H9 (cell line): ENCODE results near the gene PDE4B. TPM values are rescaled to one million over a fixed set of nuclear protein-coding genes. Genes with fewer than 3 reads are reported as not detected.

Experiments used
- DNase-seq: peaks from one replicate; pipeline ENCODE4 v3.0.0-alpha.2; 2017
- H2AFZ ChIP-seq: one replicate; pipeline ENCODE4 v1.6.1; 2013; ENCODE audit warnings: mild to moderate bottlenecking, low read length, control low read depth, moderate library complexity
- H2AK5ac ChIP-seq: 2 replicates; pipeline ENCODE4 v1.6.1; 2013; ENCODE audit warnings: low read length, control low read depth, mixed read lengths; ENCODE audit not compliant: insufficient read length
- H2BK120ac ChIP-seq: one replicate; pipeline ENCODE4 v1.6.1; 2013; ENCODE audit warnings: low read depth, mild to moderate bottlenecking, low read length, control low read depth, inconsistent platforms; ENCODE audit not compliant: poor library complexity, severe bottlenecking
- H2BK12ac ChIP-seq: 2 replicates; pipeline ENCODE4 v1.6.1; 2013; ENCODE audit warnings: low read length, control low read depth, mixed read lengths, low read depth; ENCODE audit not compliant: insufficient read length
- H2BK15ac ChIP-seq: 2 replicates; pipeline ENCODE4 v1.6.1; 2013; ENCODE audit warnings: low read depth, low read length, control low read depth
- H2BK20ac ChIP-seq: one replicate; pipeline ENCODE4 v1.6.1; 2013; ENCODE audit warnings: low read depth, mild to moderate bottlenecking, low read length, control low read depth, inconsistent platforms; ENCODE audit not compliant: poor library complexity, severe bottlenecking
- H2BK5ac ChIP-seq: 2 replicates; pipeline ENCODE4 v1.6.1; 2013; ENCODE audit warnings: low read length, control low read depth, mixed read lengths; ENCODE audit not compliant: insufficient read length
- H3K14ac ChIP-seq: 2 replicates; pipeline ENCODE4 v1.6.1; 2013; ENCODE audit warnings: low read length, control low read depth; ENCODE audit not compliant: insufficient read depth
- H3K18ac ChIP-seq: 2 replicates; pipeline ENCODE4 v1.6.1; 2013; ENCODE audit warnings: low read depth, mild to moderate bottlenecking, mixed read lengths, low read length, control low read depth; ENCODE audit not compliant: insufficient read length
- H3K23ac ChIP-seq: 2 replicates; pipeline ENCODE4 v1.6.1; 2013; ENCODE audit warnings: low read length, control low read depth, mixed read lengths, low read depth; ENCODE audit not compliant: insufficient read length
- H3K23me2 ChIP-seq: 2 replicates; pipeline ENCODE4 v1.6.1; 2013; ENCODE audit warnings: low read depth, mild to moderate bottlenecking, mixed read lengths, low read length, control low read depth; ENCODE audit not compliant: insufficient read length, poor library complexity, severe bottlenecking
- H3K27ac ChIP-seq: 2 replicates; pipeline ENCODE4 v1.5.1; 2013; ENCODE audit warnings: low read length, control low read depth, mixed read lengths, low read depth; ENCODE audit not compliant: insufficient read length
- H3K27me3 ChIP-seq: 2 replicates; pipeline ENCODE4 v1.6.1; 2013; ENCODE audit warnings: low read length, control low read depth, inconsistent platforms; ENCODE audit not compliant: insufficient read depth
- H3K4ac ChIP-seq: 2 replicates; pipeline ENCODE4 v1.6.1; 2013; ENCODE audit warnings: low read depth, mild to moderate bottlenecking, control low read depth, inconsistent platforms, low read length, moderate library complexity
- H3K4me1 ChIP-seq: 2 replicates; pipeline ENCODE4 v1.6.1; 2013; ENCODE audit warnings: low read length, control low read depth, inconsistent platforms; ENCODE audit not compliant: insufficient read depth
- H3K4me2 ChIP-seq: 2 replicates; pipeline ENCODE4 v1.6.1; 2013; ENCODE audit warnings: low read length, control low read depth, mixed read lengths; ENCODE audit not compliant: insufficient read length, insufficient read depth
- H3K56ac ChIP-seq: 2 replicates; pipeline ENCODE4 v1.6.1; 2013; ENCODE audit warnings: low read depth, mild to moderate bottlenecking, mixed read lengths, low read length, control low read depth; ENCODE audit not compliant: insufficient read length
- H3K79me1 ChIP-seq: 2 replicates; pipeline ENCODE4 v1.6.1; 2013; ENCODE audit warnings: low read depth, mild to moderate bottlenecking, moderate library complexity, low read length, control low read depth, inconsistent platforms; ENCODE audit not compliant: insufficient read depth, poor library complexity, severe bottlenecking
- H3K79me2 ChIP-seq: 2 replicates; pipeline ENCODE4 v1.6.1; 2013; ENCODE audit warnings: low read length, control low read depth, inconsistent platforms; ENCODE audit not compliant: insufficient read depth
- H3K9ac ChIP-seq: 2 replicates; pipeline ENCODE4 v1.6.1; 2013; ENCODE audit warnings: low read length, control low read depth, mixed read lengths; ENCODE audit not compliant: insufficient read length; ENCODE audit errors: extremely low read depth
- H3K9me3 ChIP-seq: one replicate; pipeline ENCODE4 v1.6.1; 2013; ENCODE audit warnings: low read depth, low read length, inconsistent platforms; ENCODE audit not compliant: control insufficient read depth
- H3T11ph ChIP-seq: one replicate; pipeline ENCODE4 v1.6.1; 2013; ENCODE audit warnings: mild to moderate bottlenecking, low read length, control low read depth, inconsistent platforms
- H4K20me1 ChIP-seq: one replicate; pipeline ENCODE4 v1.6.1; 2013; ENCODE audit not compliant: control insufficient read depth, insufficient read length, insufficient read depth
- H4K5ac ChIP-seq: 2 replicates; pipeline ENCODE4 v1.6.1; 2013; ENCODE audit warnings: low read depth, mild to moderate bottlenecking, mixed read lengths, low read length, control low read depth; ENCODE audit not compliant: insufficient read length
- H4K8ac ChIP-seq: replicated peaks from 2 replicates; pipeline ENCODE4 v1.6.1; 2013; ENCODE audit warnings: low read length, control low read depth, mixed read lengths, low read depth; ENCODE audit not compliant: insufficient read length
- H4K91ac ChIP-seq: 2 replicates; pipeline ENCODE4 v1.6.1; 2013; ENCODE audit warnings: low read depth, mild to moderate bottlenecking, moderate library complexity, mixed read lengths, low read length, control low read depth; ENCODE audit not compliant: insufficient read length
- H3K27ac Mint-ChIP-seq, 3 experiments: 2 replicates in 2 of 3; 3 replicates in 1 of 3; pipeline ENCODE4 v1.8.0; 2020 to 2021; ENCODE audit warnings: mixed read lengths in 3 of 3, mild to moderate bottlenecking in 1 of 3, moderate library complexity in 1 of 3
- H3K27me3 Mint-ChIP-seq: 2 replicates; pipeline ENCODE4 v1.8.0; 2021; ENCODE audit warnings: low read depth, mild to moderate bottlenecking, moderate library complexity, mixed read lengths
- H3K36me3 Mint-ChIP-seq, 3 experiments: 2 replicates in 2 of 3; 3 replicates in 1 of 3; pipeline ENCODE4 v1.8.0; 2020 to 2021; ENCODE audit warnings: low read depth in 3 of 3, mixed read lengths in 3 of 3; ENCODE audit not compliant: insufficient read depth in 1 of 3
- H3K4me1 Mint-ChIP-seq, 2 experiments: 2 replicates each; pipeline ENCODE4 v1.8.0; 2020; ENCODE audit warnings: mixed read lengths in 2 of 2
- H3K4me3 Mint-ChIP-seq, 2 experiments: 2 replicates in 1 of 2; 3 replicates in 1 of 2; pipeline ENCODE4 v1.8.0; 2020 to 2021; ENCODE audit warnings: mild to moderate bottlenecking in 2 of 2, mixed read lengths in 2 of 2, moderate library complexity in 1 of 2
- H3K9me3 Mint-ChIP-seq, 2 experiments: 2 replicates in 1 of 2; 3 replicates in 1 of 2; pipeline ENCODE4 v1.8.0; 2020; ENCODE audit warnings: mild to moderate bottlenecking in 2 of 2, mixed read lengths in 2 of 2, moderate library complexity in 1 of 2
- CTCF ChIP-seq: fragments of 200-600 bp; sonication (generic); conservative IDR thresholded peaks from 3 replicates; pipeline ENCODE4 v1.8.0; 2021; ENCODE audit warnings: antibody characterized with exemption, mild to moderate bottlenecking
- total RNA-seq: library from RNA; stranded (reverse); gene quantifications from 2 replicates; pipeline ENCODE4 v1.2.1, GENCODE V29; 2021

Gene PDE4B
- total RNA-seq, 1 experiment from 2014 or later = 19.8 TPM

- Histone ChIP-seq H4K5ac (no peak overlapping the region), H3K4ac (no peak overlapping the region), H3K4me2 (no peak overlapping the region), H3K18ac (no peak overlapping the region), H3K9me3 (no peaks in the 10 kb centered on the region), H2AK5ac (no peak overlapping the region), H3K4me1 (no peaks in the 10 kb centered on the region), H2BK12ac (no peak overlapping the region), H3K23ac (no peak overlapping the region), H4K91ac (no peak overlapping the region), H2BK20ac (no peak overlapping the region), H2BK5ac (no peak overlapping the region), H3K79me1 (no peaks in the 10 kb centered on the region), H4K8ac (no peak overlapping the region), H4K20me1 (no peaks in the 10 kb centered on the region), H2BK120ac (no peak overlapping the region), H3K14ac (no peak overlapping the region), H3K9ac (no peak overlapping the region), H2AFZ (no peak overlapping the region), H3K23me2 (peaks cover 2% of the 10 kb centered on the region), H2BK15ac (no peak overlapping the region), H3K27me3 (no peaks in the 10 kb centered on the region), H3K79me2 (no peaks in the 10 kb centered on the region), H3T11ph (no peak overlapping the region), H3K56ac (no peak overlapping the region), H3K27ac (no peak overlapping the region)
- H3K4me3 Mint-ChIP-seq = no peak overlapping the region
- H3K4me1 Mint-ChIP-seq = peaks cover 29 to 42% of the 10 kb centered on the region in 2 experiments
- TF ChIP-seq CTCF = no peak
- H3K27ac Mint-ChIP-seq = no peak overlapping the region
- DNase-seq = no peak
- H3K27me3 Mint-ChIP-seq = peaks cover 12% of the 10 kb centered on the region
- H3K9me3 Mint-ChIP-seq = no peaks in the 10 kb centered on the region
- no peaks in the 10 kb centered on the region for H3K36me3 Mint-ChIP-seq
These were observed 468.7 kb downstream of the PDE4B start for GRCh38 chr1:66261364-66261763.
